22Rv1 (cell line): ENCODE measurements around the gene TNFSF12.

Experiments used
- CTCF ChIP-seq: fragments of 450-650 bp; IDR thresholded peaks from 2 replicates; pipeline ENCODE4 v1.5.1; 2017; ENCODE audit warnings: mild to moderate bottlenecking
- ZFX ChIP-seq: fragments of 450-650 bp; IDR thresholded peaks from 2 replicates; pipeline ENCODE4 v1.6.1; 2017; ENCODE audit warnings: antibody characterized with exemption, borderline replicate concordance

- no peak for TF ChIP-seq CTCF
- no peak for TF ChIP-seq ZFX
Observed at GRCh38 chr17:7561589-7562207, 12.8 kb downstream of the TNFSF12 start, which contains the start of gene SENP3.
